Forelimb muscle (tissue), 1 donor: ENCODE data around the gene TUNAR. TPM values are rescaled to one million over a fixed set of nuclear protein-coding genes. Genes with fewer than 3 reads are reported as not detected.

Experiments
- polyA plus RNA-seq: library from polyadenylated mRNA; unstranded; fragments of 120-200 nt; gene quantifications from one replicate; pipeline ENCODE4 v1.2.1, GENCODE V29; 2013; ENCODE audit not compliant: insufficient read length

TUNAR gene
- polyA plus RNA-seq, 1 donor, result 0.06 TPM

Other genes with a start within 250 kb of the TUNAR start
- gene TCL1B, start 190.4 kb upstream of the TUNAR start, polyA plus RNA-seq, result 0.11 TPM
- 0.73 TPM for gene TCL1A, start 162.7 kb upstream of the TUNAR start, polyA plus RNA-seq
- 17.4 TPM for gene C14orf132, start 162.5 kb downstream of the TUNAR start, polyA plus RNA-seq